ENCODE results near the gene LSM14A. TPM values are rescaled to one million over a fixed set of nuclear protein-coding genes. Genes with fewer than 3 reads are reported as not detected.
A peak's percentile ranks its signal among the peaks of the same experiment; 100 is the strongest.

LSM14A gene
- polyA plus RNA-seq, 3 donors: 73.2 to 91.8 (median 82.7) TPM

DNA sequence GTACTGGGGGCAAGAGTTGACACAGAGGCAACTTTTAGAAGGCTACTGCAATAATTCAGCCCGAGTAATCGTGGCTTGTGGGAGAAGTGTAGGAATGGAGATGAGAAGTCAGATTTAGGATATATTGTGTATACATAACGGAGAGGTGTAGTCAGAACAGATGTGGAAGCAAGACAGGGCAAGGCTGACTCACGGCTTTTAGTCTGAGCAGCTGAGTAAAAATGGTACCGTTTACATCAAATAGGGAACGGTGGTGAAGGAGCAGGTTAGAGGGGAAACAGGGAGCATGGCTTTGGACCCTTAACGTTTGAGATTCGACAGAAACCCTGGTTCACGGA is 796 bp upstream of the LSM14A start:
- Mint-ChIP-seq H3K4me3 (peak overlapping the region; percentile 89 to 93), H3K27ac (peak overlapping the region; percentile 86 to 98 (median 94)), H3K9me3 (peaks cover 0 to 2% (median 0%) of the 10 kb centered on the region in 7 donors), H3K4me1 (peaks cover 38% of the 10 kb centered on the region), H3K36me3 (peaks cover under 1 to 4% of the 10 kb centered on the region in 2 donors), H3K27me3 (ENCODE audit: low read depth in 3 of 3) (peaks cover 0 to 7% (median 0%) of the 10 kb centered on the region in 3 donors)
- Histone ChIP-seq H3K27me3 (ENCODE audit: control insufficient read depth in 2 of 2, insufficient read depth in 2 of 2, low read length in 2 of 2) (no peaks in the 10 kb centered on the region), H2AFZ (ENCODE audit: insufficient read depth, low read depth, low read length, poor library complexity, severe bottlenecking) (peak overlapping the region; percentile 90), H3K4me1 (ENCODE audit: control insufficient read depth in 1 of 2, insufficient read depth in 2 of 2, low read length in 2 of 2) (peaks cover 29 to 43% of the 10 kb centered on the region in 2 donors), H3K9ac (ENCODE audit: insufficient read depth, low read length, poor library complexity, severe bottlenecking) (peak overlapping the region; percentile 99), H4K20me1 (ENCODE audit: insufficient read depth, low read length) (peaks cover 23% of the 10 kb centered on the region), H3K4me3 (replicated peaks in 1 of 3; ENCODE audit: low read depth in 2 of 3, low read length in 3 of 3) (peak overlapping the region; percentile 52 to 93 (median 91)), H3K4me2 (replicated peaks; ENCODE audit: extremely low read depth, low read length, poor library complexity, severe bottlenecking) (peak overlapping the region; percentile 81), H3K27ac (ENCODE audit: low read depth in 1 of 2, low read length in 2 of 2) (peak overlapping the region; percentile 92 to 98), H3K9me3 (replicated peaks in 1 of 2; ENCODE audit: control insufficient read depth in 1 of 2, insufficient read depth in 1 of 2, low read length in 2 of 2) (no peaks in the 10 kb centered on the region), H3K79me2 (ENCODE audit: insufficient read depth, low read length) (peaks cover 49% of the 10 kb centered on the region), H3K36me3 (replicated peaks in 1 of 2; ENCODE audit: control insufficient read depth in 1 of 2, insufficient read depth in 2 of 2, low read length in 2 of 2) (peaks cover 0 to 4% of the 10 kb centered on the region in 2 donors)
- WGBS (ENCODE audit: insufficient coverage): 17% methylated on average over 8 of the region's 9 CpGs
- TF ChIP-seq, protein P1, sequence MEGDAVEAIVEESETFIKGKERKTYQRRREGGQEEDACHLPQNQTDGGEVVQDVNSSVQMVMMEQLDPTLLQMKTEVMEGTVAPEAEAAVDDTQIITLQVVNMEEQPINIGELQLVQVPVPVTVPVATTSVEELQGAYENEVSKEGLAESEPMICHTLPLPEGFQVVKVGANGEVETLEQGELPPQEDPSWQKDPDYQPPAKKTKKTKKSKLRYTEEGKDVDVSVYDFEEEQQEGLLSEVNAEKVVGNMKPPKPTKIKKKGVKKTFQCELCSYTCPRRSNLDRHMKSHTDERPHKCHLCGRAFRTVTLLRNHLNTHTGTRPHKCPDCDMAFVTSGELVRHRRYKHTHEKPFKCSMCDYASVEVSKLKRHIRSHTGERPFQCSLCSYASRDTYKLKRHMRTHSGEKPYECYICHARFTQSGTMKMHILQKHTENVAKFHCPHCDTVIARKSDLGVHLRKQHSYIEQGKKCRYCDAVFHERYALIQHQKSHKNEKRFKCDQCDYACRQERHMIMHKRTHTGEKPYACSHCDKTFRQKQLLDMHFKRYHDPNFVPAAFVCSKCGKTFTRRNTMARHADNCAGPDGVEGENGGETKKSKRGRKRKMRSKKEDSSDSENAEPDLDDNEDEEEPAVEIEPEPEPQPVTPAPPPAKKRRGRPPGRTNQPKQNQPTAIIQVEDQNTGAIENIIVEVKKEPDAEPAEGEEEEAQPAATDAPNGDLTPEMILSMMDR (IDR thresholded peaks at IDR 0.05): no peak
- intact Hi-C loops (cut with micrococcal nuclease): loop anchor here in 1 of 2 donors (5.0 to 10.0 kb wide), 2 partner anchors 503 to 994 kb away; partner anchors contain the start of genes SCGB2B2 and ZNF302
- peak; percentile 41 to 60 (median 48) for DNase-seq

DNA sequence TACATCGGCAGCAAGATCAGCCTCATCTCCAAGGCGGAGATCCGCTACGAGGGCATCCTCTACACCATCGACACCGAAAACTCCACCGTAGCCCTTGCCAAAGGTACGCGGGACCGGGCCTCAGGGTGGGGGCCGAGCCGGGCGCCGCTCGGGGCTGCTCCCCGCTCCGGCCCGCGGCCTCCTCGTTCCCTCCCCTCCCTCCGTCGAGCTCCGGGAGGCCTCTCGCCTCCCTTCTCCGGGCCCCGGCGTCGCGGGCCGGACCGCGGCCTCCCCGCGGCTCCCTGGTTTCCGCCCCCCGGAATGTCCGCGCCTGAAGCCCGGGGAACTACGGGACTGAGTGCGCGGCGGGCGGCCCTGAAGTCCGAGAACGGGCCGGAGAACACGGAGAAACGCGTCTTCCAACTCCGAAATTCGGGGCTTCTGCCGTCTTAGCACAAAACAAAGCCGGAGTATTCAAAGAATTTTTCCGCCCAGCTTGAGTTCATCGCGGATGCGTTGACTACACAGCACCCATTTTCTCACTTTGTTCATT is 423 bp downstream of the LSM14A start:
- H2AFZ ChIP-seq (ENCODE audit: insufficient read depth, low read depth, low read length, poor library complexity, severe bottlenecking): peak overlapping the region; percentile 90

More for the DNA sequence above, 423 bp downstream of the LSM14A start:
- Mint-ChIP-seq H3K4me1 (peaks cover 47% of the 10 kb centered on the region), H3K27me3 (ENCODE audit: low read depth in 3 of 3) (no peaks in the 10 kb centered on the region), H3K9me3 (no peaks in the 10 kb centered on the region), H3K27ac (peak overlapping the region; percentile 94 to 99 (median 97)), H3K4me3 (peak overlapping the region; percentile 89 to 99), H3K36me3 (peaks cover 2 to 6% of the 10 kb centered on the region in 2 donors)
- peaks cover 29 to 47% of the 10 kb centered on the region in 2 donors for H3K4me1 ChIP-seq (ENCODE audit: control insufficient read depth in 1 of 2, insufficient read depth in 2 of 2, low read length in 2 of 2)
- H3K9ac ChIP-seq (ENCODE audit: insufficient read depth, low read length, poor library complexity, severe bottlenecking): peak overlapping the region; percentile 99
- TF ChIP-seq, protein P1 (IDR thresholded peaks at IDR 0.05): no peak
- peak overlapping the region; percentile 92 to 98 for H3K27ac ChIP-seq (ENCODE audit: low read depth in 1 of 2, low read length in 2 of 2)
- H3K79me2 ChIP-seq (ENCODE audit: insufficient read depth, low read length): peaks cover 61% of the 10 kb centered on the region
- under 1% methylated on average over 58 of the region's 58 CpGs for WGBS (ENCODE audit: insufficient coverage)
- H3K4me2 ChIP-seq (replicated peaks; ENCODE audit: extremely low read depth, low read length, poor library complexity, severe bottlenecking): peak overlapping the region; percentile 81
- H3K9me3 ChIP-seq (replicated peaks in 1 of 2; ENCODE audit: control insufficient read depth in 1 of 2, insufficient read depth in 1 of 2, low read length in 2 of 2): no peaks in the 10 kb centered on the region
- peak in 1 of 3 donors; percentile 44 for DNase-seq
- H3K27me3 ChIP-seq (ENCODE audit: control insufficient read depth in 2 of 2, insufficient read depth in 2 of 2, low read length in 2 of 2): no peaks in the 10 kb centered on the region
- H4K20me1 ChIP-seq (ENCODE audit: insufficient read depth, low read length): peaks cover 35% of the 10 kb centered on the region
- H3K36me3 ChIP-seq (replicated peaks in 1 of 2; ENCODE audit: control insufficient read depth in 1 of 2, insufficient read depth in 2 of 2, low read length in 2 of 2): peaks cover 0 to 7% of the 10 kb centered on the region in 2 donors
- peak overlapping the region; percentile 79 to 93 (median 91) for H3K4me3 ChIP-seq (replicated peaks in 1 of 3; ENCODE audit: low read depth in 2 of 3, low read length in 3 of 3)
- intact Hi-C loops (cut with micrococcal nuclease): loop anchor here in 1 of 2 donors (5.0 to 10.0 kb wide), 2 partner anchors 502 to 995 kb away; partner anchors contain the start of genes SCGB2B2 and ZNF302

Measured in CD14-positive monocyte (primary cell).